NOMO-1 treated with dmso at 0.1 percent for 144 hours (cell line): ENCODE results near the gene SOX18.
A peak's percentile ranks its signal among the peaks of the same experiment; 100 is the strongest.

Source experiments
- DNase-seq: peaks from one replicate; lab custom pipeline; 2025; ENCODE audit not compliant: unreplicated experiment; lab: John Stamatoyannopoulos, UW

Gene SOX18

GRCh38 chr20:64080813-64081623 is 31.6 kb upstream of the SOX18 start:
- no peak for DNase-seq

DNA sequence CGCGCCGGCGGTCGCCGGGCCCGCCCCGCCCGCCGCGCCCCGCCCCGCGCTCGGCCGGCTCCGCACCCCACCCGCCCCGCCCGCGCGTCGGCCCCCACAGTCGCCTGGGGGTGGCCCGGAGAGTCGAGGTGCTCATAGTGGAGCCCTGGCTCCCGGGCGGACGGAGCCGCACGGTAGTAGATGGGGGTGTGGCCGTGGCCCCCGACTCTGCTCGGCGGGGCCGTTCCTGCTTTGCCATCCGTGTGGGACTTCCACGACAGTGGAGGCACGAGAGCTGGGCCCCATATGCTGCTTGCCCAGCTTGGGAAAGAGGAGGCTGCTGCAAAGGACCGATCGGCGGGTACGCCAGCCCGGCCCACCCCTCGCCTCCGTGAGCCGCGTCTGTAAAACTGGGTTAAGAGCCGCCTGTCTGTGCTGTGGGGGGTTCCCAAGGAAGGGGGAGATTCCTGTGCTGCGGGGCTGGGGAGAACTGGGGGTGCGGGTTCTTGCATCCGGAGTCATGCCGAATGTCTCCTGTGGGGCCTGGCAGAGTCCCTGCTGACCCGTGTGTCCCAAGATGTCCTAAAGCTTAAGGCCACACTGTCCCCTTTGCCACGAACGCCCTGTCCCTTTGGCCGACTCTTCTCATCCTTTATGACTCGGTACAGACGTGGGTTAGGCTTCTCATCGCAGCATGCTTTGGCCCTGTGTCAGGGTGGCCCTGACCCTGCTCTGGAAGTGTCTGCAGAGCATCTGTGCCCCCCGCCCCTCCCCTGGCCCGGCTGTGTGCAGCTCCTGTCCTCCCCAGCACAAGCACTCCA is 30.8 kb upstream of the SOX18 start, which contains the start of gene OPRL1:
TSS of gene OPRL1 (plus strand) at position 70 of the 800 bp plus-strand sequence. CDS start 12,639 bp downstream, outside the sequence.
- no peak for DNase-seq

DNA sequence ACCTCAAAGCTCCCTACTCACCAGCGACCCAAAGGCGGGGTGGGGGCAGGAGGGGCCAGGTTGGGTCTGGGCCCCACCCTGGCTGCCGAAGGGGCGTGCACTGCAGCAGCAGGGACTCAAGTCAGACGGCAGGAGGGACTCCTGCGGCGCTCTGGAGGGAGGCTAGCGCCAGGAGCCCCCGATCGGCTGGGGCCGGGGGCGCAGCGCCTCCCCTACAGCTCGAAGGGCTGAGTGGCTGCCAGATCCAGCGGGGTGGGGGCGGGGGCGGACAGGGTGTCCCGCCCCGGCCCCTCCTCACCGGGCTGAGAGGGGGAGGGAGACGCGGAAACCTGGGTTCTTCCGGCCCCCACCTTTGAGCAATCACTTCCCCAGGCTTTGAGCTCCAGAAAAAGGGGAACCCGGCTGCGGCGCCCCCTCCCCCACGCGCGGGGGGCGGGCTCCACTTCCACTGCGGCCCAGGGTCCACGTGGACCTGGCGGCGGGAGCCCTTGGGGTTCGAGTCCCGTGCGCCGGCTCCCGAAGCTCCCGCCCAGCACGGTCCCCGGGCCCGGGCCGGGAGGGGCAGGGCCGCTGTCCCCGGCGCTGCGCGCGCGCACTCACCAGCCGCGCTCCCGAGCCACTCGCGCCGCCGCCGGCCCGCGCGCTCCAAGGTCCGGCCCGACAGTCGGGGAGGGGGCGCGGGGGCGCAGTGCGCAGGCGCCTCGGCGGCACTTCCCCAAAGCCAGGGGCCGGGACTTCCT is 30.0 kb upstream of the SOX18 start, which contains the start of gene RGS19:
TSS of gene RGS19 (minus strand) at position 246 of the 740 bp plus-strand sequence. CDS start 2,632 bp downstream, outside the sequence.
- DNase-seq = peak; percentile 96

DNA sequence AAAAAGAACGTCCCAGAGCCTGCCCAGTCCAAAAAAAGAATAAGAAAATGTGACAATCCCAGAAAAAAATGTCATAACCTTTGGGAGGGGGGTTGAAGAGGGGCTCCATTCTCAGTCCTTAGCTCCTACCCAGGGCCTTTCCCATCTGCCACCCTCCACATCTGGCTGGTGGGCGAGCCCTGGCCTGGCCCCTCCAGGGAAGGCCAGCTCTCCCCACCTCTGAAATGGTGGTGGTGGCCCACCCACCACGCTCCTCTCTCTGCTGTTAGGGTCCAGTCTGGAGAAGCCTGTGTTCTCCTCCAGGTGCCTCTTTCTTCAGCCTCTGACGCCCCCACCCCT is 29.5 kb upstream of the SOX18 start:
- no peak for DNase-seq

DNA sequence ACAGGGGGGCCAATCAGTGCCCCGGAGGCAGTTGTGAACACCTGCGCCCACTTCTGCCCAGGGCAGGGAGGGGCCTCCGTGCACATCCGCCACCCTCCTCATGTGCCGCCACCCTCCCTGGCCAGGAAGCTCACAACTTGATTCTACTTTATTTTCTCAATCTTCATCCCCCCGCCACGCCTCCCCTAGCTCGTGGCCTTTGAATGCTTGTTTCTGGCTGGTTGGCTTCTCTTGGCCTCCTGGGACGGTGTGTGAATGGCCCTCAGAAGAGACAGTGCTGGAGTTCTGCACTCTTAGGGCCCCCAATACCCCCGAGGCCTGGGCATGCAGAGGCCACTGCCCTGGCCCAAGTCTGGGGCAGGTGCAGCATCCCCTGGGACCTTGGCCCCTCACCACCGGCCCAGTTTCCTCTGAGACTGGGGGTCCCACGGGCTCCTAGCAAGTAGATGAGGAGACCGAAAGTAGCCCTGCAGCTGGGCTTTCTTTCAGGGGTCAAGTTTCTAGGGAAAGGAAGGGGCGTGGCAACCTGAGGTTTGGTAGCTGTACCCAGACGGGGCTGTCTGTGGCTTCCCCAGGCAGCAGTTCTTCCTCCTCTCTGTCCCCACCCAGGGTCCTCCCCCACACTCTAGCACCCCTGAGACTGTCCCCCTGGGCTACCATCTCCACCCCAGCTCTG is 28.6 kb upstream of the SOX18 start:
- peak; percentile 48 for DNase-seq

- DNase-seq = no peak
These were observed 28.1 kb upstream of the SOX18 start for GRCh38 chr20:64077541-64077875.

DNA sequence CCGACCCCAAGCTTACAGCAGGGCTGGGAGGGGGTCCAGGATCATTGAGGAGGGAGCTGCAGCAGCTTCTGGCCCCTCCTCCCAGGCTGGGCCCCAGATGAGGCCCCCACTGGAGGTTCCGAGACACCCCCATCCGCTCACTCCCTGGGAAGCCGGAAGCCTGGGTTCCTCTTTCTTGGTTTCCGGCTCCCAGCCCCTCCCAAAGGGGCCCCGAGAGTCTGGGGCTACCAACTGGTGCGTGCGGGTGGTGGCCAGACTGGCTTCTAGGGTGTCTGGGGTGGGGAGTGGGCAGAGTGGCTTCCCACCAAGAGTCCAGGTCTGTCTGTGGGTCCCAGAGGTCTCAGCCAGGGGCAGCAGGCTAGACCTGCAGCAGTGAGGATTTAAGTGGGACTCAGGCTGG is 27.7 kb upstream of the SOX18 start:
- peak; percentile 85 for DNase-seq

GRCh38 chr20:64076061-64076997 is 26.9 kb upstream of the SOX18 start:
- DNase-seq = no peak

DNA sequence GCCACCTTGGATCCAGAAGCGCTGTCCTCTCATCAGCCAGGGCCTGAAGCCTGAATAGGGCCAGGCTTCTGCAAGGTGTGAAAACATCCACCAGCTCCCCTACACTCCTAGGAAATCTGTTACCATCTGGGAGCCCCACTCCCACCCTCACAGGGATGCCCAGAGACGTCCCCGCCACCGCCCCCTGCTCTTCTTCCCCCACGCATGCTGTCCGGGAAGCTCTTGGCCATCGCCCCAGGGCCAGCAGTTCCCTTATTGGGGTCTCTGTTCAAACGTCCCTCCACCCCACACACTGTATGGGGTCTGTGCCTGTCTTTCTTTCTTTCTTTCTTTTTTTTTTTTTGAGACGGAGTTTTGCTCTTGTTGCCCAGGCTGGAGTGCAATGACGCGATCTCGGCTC is 26.1 kb upstream of the SOX18 start:
- no peak for DNase-seq

GRCh38 chr20:64074963-64075362 is 25.5 kb upstream of the SOX18 start:
- no peak for DNase-seq

DNA sequence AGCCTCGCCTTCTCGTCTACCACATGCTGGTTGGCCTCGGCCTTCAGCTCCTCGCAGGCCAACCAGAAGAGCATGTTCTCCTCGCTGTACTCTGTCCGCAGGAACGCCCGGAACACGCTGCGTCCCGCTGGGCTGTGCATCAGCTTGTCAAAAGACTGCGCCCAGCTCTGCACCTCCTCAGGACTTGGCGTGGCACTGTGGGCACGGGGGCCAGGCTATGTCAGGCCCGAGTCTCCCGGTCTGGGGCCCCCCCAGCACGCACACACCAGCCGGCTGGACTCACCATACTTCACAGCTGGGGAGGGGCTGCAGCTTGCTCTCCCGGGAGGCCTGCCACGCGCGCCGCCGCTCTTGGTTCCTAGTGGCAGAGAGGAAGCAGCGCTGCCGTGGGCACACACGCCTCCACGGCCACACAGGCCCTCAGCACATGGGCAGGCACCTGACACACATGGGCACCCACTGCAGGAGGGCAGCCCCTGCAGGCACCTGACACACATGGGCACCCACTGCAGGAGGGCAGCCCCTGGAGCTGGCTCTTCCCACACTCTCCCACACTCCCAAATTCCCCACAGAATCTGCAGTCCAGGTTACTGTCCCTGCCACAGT is 24.8 kb upstream of the SOX18 start:
- DNase-seq = no peak

DNA sequence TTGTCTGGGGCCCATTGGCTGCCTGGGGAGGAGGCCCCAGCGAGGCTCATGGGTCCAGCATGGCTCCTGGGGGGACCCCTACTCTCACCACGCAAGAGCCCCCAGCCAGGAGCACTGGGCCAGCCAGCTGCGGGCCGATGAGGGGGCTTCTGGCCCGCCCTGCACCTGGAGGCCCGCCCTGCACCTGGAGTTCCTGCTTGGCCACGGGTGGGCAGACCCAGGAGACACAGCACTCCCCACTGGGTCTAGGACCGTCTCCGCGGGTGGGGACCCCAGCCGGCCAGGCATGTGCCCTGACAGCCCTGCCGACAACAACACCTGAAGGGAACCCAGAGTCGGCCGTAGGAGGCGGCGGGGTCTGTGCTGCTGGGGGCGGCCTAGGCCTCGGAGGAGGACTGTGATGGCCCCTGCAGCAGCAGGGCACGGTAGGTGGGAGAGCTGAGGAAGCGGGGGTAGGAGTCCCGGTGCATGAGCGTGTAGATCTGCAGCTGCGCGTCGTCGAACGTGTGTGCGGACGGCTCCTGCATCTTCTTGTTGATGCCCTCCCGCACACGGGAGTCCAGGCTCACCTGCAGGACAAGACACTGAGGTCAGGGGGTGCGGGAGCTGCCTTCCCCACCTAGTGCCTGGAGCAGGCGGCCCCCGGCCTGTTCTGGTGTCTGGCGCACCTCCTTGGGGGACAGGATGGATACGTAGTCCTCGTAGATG is 24.2 kb upstream of the SOX18 start:
- no peak for DNase-seq

DNA sequence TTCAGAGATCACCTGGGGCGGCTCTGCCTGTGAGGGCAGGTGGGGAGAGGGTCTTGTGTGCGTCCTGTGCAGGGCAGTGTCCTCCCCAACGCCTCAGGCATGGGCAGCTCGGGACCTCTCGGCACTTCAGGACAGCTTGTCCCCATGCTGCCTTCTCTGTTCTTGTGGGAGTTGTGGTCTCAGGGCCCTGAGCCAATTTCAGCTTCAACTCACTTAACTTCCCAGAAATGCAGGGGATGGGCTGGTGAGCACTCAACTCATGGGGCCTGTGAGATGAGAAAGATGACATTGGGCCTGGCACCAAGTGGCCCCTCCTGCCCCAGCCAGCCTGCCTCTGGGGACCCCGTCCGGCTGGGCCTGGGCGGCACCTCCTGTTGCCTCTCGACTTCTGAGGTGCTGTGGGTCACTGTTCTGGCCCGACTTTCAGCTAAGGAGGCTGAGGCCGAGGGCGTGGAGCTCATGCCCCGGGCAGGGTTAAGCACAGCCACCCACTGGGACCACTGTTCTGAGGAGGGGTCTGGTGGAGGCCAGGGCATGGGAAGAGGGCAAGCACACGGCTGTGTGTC is 23.1 kb upstream of the SOX18 start:
- DNase-seq = no peak

- DNase-seq = no peak
These were observed 22.2 kb upstream of the SOX18 start for GRCh38 chr20:64071341-64072332.

DNA sequence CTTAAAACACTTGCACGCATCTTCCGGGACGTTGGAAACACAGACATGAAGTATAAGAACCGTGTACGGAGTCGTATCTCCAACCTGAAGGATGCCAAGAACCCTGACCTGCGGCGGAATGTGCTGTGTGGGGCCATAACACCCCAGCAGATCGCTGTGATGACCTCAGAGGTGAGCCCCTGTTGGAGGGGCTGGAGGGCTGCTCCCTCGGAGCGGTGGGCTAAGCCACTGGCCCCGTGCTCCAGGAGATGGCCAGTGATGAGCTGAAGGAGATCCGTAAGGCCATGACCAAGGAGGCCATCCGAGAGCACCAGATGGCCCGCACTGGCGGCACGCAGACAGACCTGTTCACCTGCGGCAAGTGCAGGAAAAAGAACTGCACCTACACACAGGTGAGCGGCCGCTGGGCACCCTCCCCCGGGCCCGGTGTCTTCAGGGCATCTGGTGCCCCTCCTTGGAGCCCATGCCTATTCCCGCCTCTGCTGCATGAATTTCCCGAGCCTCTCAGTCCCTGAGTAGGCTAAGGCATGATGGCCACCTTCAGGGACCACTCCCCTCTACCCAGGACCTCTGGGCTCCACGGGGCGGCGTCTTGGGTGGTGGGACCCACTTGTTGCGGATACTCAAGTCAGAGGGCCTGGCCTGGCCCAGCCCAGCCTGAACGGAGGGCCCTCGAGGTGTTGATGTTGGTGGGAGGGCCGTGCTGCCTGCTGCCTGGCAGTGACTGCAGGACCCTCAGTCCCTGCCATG is 21.0 kb upstream of the SOX18 start:
- DNase-seq = no peak

DNA sequence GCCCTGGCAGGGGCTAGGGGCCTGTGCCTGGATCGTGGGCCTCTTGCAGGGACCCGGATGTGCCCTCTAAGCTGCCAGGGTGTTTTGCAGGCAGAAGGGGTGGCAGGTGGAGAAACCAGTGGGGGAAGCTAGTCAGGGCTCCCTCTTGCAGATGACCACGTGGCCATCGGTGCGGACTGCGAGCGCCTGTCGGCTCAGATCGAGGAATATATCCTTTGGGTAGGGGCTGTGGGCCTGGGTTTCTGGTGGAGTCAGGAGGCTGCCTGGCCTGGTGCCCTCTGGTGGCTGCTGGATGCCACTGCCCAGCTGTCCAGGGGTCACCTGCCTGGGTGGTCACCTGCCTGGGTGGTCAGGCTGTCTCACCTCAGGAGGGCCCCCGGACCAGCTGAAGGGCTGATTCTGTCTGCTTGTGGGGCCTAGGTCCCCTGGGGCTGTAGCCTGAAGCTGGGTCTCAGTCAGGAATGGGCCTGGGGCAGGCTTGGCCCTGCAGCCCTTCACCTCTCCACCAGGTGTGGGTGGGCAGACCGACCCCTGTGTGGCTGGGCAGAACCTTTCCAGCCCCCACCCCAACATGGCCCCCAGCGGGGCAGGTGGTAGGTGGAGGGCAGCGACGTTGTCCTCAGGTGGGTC is 20.3 kb upstream of the SOX18 start:
- no peak for DNase-seq
